ENCODE data around the gene CTNS. TPM values are rescaled to one million over a fixed set of nuclear protein-coding genes. Genes with fewer than 3 reads are reported as not detected.

The CTNS gene
- total RNA-seq, 1 experiment from 2014 or later, result 7.9 TPM

DNA sequence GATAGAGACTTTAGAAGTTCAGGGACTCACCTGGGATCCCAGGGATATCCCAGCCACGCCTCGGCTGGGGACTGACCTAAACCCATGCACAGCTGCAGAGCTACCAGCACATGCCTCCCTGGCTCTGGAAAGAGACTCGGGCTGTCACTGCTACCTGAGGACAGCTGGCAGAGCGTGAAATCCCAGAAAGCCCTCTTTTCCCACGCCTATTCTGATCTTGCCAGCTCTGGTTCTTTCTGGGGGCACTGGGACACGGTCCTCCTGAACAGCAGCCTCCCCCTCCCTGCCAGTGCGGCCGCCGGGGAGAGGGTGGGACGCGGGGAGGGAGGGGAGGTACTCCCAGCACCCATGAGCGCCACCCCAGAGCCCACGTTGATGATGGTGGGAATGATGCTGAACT lies 48.6 kb downstream of the CTNS start:
- Histone ChIP-seq H3K27me3 (ENCODE audit: insufficient read depth, low read length) (no peaks in the 10 kb centered on the region), H3K9me3 (ENCODE audit: control insufficient read depth in 1 of 2, insufficient read depth in 1 of 2, low read depth in 1 of 2, low read length in 2 of 2) (no peaks in the 10 kb centered on the region), H3K4me2 (ENCODE audit: low read length) (no peak overlapping the region), H3K9ac (ENCODE audit: low read length) (no peak overlapping the region), H3K4me1 (ENCODE audit: control insufficient read depth in 1 of 2, insufficient read depth in 2 of 2, low read length in 2 of 2) (peaks cover 0 to 10% of the 10 kb centered on the region in 2 experiments; a peak in 3 of 4 replicates), H2AFZ (ENCODE audit: low read depth, low read length, poor library complexity, severe bottlenecking) (no peak overlapping the region), H3K4me3 (replicated peaks in 1 of 2; ENCODE audit: low read depth in 1 of 2, low read length in 2 of 2) (no peak overlapping the region), H3K27ac (ENCODE audit: low read depth, low read length) (no peak overlapping the region), H3K36me3 (ENCODE audit: control insufficient read depth in 1 of 2, insufficient read depth in 2 of 2, low read length in 2 of 2) (no peaks in the 10 kb centered on the region), H3K9me2 (ENCODE audit: insufficient read depth) (no peaks in the 10 kb centered on the region), H3K79me2 (ENCODE audit: insufficient read depth, low read length) (no peaks in the 10 kb centered on the region), H4K20me1 (ENCODE audit: insufficient read depth) (no peaks in the 10 kb centered on the region)
- intact Hi-C loops (cut with micrococcal nuclease), result no loop called here
- TF ChIP-seq EZH2 (IDR thresholded peaks at IDR 0.05) (no peak), SP1 (IDR thresholded peaks at IDR 0.05; ENCODE audit: low read depth) (no peak), SIN3A (IDR thresholded peaks at IDR 0.05; ENCODE audit: low read depth) (no peak), CEBPB (IDR thresholded peaks at IDR 0.05; ENCODE audit: low read depth) (no peak), YY1 (IDR thresholded peaks at IDR 0.05; ENCODE audit: extremely low read depth, insufficient replicate concordance, low read depth, low read length) (no peak), ZFX (IDR thresholded peaks at IDR 0.05) (no peak), TCF7L2 (IDR thresholded peaks at IDR 0.05; ENCODE audit: borderline replicate concordance, extremely low read depth, insufficient read depth, insufficient read length) (no peak), ZNF274 (IDR thresholded peaks at IDR 0.05; ENCODE audit: low read depth, low read length) (no peak)
- TF ChIP-seq, protein P1, sequence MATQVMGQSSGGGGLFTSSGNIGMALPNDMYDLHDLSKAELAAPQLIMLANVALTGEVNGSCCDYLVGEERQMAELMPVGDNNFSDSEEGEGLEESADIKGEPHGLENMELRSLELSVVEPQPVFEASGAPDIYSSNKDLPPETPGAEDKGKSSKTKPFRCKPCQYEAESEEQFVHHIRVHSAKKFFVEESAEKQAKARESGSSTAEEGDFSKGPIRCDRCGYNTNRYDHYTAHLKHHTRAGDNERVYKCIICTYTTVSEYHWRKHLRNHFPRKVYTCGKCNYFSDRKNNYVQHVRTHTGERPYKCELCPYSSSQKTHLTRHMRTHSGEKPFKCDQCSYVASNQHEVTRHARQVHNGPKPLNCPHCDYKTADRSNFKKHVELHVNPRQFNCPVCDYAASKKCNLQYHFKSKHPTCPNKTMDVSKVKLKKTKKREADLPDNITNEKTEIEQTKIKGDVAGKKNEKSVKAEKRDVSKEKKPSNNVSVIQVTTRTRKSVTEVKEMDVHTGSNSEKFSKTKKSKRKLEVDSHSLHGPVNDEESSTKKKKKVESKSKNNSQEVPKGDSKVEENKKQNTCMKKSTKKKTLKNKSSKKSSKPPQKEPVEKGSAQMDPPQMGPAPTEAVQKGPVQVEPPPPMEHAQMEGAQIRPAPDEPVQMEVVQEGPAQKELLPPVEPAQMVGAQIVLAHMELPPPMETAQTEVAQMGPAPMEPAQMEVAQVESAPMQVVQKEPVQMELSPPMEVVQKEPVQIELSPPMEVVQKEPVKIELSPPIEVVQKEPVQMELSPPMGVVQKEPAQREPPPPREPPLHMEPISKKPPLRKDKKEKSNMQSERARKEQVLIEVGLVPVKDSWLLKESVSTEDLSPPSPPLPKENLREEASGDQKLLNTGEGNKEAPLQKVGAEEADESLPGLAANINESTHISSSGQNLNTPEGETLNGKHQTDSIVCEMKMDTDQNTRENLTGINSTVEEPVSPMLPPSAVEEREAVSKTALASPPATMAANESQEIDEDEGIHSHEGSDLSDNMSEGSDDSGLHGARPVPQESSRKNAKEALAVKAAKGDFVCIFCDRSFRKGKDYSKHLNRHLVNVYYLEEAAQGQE (IDR thresholded peaks at IDR 0.05; ENCODE audit: low read depth), result no peak
- TF ChIP-seq, protein P2, sequence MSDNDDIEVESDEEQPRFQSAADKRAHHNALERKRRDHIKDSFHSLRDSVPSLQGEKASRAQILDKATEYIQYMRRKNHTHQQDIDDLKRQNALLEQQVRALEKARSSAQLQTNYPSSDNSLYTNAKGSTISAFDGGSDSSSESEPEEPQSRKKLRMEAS (IDR thresholded peaks at IDR 0.05), result no peak
- TF ChIP-seq, protein P3, sequence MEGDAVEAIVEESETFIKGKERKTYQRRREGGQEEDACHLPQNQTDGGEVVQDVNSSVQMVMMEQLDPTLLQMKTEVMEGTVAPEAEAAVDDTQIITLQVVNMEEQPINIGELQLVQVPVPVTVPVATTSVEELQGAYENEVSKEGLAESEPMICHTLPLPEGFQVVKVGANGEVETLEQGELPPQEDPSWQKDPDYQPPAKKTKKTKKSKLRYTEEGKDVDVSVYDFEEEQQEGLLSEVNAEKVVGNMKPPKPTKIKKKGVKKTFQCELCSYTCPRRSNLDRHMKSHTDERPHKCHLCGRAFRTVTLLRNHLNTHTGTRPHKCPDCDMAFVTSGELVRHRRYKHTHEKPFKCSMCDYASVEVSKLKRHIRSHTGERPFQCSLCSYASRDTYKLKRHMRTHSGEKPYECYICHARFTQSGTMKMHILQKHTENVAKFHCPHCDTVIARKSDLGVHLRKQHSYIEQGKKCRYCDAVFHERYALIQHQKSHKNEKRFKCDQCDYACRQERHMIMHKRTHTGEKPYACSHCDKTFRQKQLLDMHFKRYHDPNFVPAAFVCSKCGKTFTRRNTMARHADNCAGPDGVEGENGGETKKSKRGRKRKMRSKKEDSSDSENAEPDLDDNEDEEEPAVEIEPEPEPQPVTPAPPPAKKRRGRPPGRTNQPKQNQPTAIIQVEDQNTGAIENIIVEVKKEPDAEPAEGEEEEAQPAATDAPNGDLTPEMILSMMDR (IDR thresholded peaks at IDR 0.05 in 2 of 3, conservative IDR thresholded peaks at IDR 0.05 in 1 of 3; ENCODE audit: borderline replicate concordance in 1 of 3, insufficient read depth in 1 of 3, low read depth in 2 of 3, low read length in 2 of 3), result no peak
- ChIA-PET CTCF (no interaction called here), POLR2A (no interaction called here), RAD21 (ENCODE audit: low non-redundant PET in 1 of 2, low total read pairs in 2 of 2, uncharacterized antibody in 2 of 2, unreplicated experiment in 2 of 2) (no interaction called here)
- DNase-seq (ENCODE audit: low read depth, low spot score), result no peak
- ATAC-seq, result no peak
- BruUV-seq (replicated peaks), result no TSS peak

Measured in HCT116 (cell line).